IMR-90 (cell line): ENCODE measurements around the gene CKS1B.

Experiments used
- BHLHE40 ChIP-seq: fragments of 150-350 bp; IDR thresholded peaks from 2 replicates; pipeline ENCODE4 v1.6.1; 2016; ENCODE audit warnings: mild to moderate bottlenecking, low read depth, low read length
- CEBPB ChIP-seq: IDR thresholded peaks from 2 replicates; pipeline ENCODE4 v1.6.1; 2012; ENCODE audit warnings: low read depth, low read length, improper control_type of control experiment
- CTCF ChIP-seq: conservative IDR thresholded peaks from 2 replicates; pipeline ENCODE4 v1.5.1; 2012; ENCODE audit warnings: mild to moderate bottlenecking, low read depth, low read length, improper control_type of control experiment
- FOS ChIP-seq: fragments of 150-350 bp; IDR thresholded peaks from 2 replicates; pipeline ENCODE4 v1.6.1; 2016; ENCODE audit warnings: low read depth, low read length
- MAFK ChIP-seq: IDR thresholded peaks from 2 replicates; pipeline ENCODE4 v1.6.1; 2012; ENCODE audit warnings: low read depth, low read length, improper control_type of control experiment
- MAZ ChIP-seq: IDR thresholded peaks from 2 replicates; pipeline ENCODE4 v1.6.1; 2012; ENCODE audit warnings: low read depth, mild to moderate bottlenecking, low read length, improper control_type of control experiment, moderate library complexity, borderline replicate concordance
- MXI1 ChIP-seq: IDR thresholded peaks from 2 replicates; pipeline ENCODE4 v1.6.1; 2012; ENCODE audit warnings: low read depth, mild to moderate bottlenecking, low read length, moderate library complexity, borderline replicate concordance
- NFE2L2 ChIP-seq: fragments of 150-350 bp; IDR thresholded peaks from 2 replicates; pipeline ENCODE4 v1.6.1; 2016; ENCODE audit warnings: low read depth, mild to moderate bottlenecking, low read length
- POLR2A ChIP-seq: IDR thresholded peaks from 2 replicates; pipeline ENCODE4 v1.6.1; 2012; ENCODE audit warnings: mild to moderate bottlenecking, low read depth, low read length
- RFX5 ChIP-seq: IDR thresholded peaks from 2 replicates; pipeline ENCODE4 v1.8.0; 2012; ENCODE audit warnings: low read depth, mild to moderate bottlenecking, low read length, moderate library complexity
- SMC3 ChIP-seq: fragments of 150-350 bp; IDR thresholded peaks from 2 replicates; pipeline ENCODE4 v1.6.1; 2016; ENCODE audit warnings: low read depth, mild to moderate bottlenecking, antibody characterized with exemption, low read length, moderate library complexity

- TF ChIP-seq CTCF: no peak
- no peak for TF ChIP-seq POLR2A
- no peak for TF ChIP-seq SMC3
- TF ChIP-seq FOS: no peak
- TF ChIP-seq MAFK: no peak
- peak; percentile 48; the same call in 1 of the 2 replicates for TF ChIP-seq MXI1
- TF ChIP-seq NFE2L2: no peak
- no peak for TF ChIP-seq CEBPB
- peak; percentile 54; the same call in 1 of the 2 replicates for TF ChIP-seq BHLHE40
- peak; percentile 28; the same call in 1 of the 2 replicates for TF ChIP-seq MAZ
- TF ChIP-seq RFX5: no peak
Observed at GRCh38 chr1:155003766-155004351, 29.4 kb downstream of the CKS1B start.
